B cell (primary cell): ENCODE measurements around the gene B3GALT2. TPM values are rescaled to one million over a fixed set of nuclear protein-coding genes. Genes with fewer than 3 reads are reported as not detected.

Experiments
- ATAC-seq: fragments of 200-7000 bp; cut with Tn5 transposase; one replicate; pipeline ENCODE4 v1.10.0; 2021; ENCODE audit warnings: low read depth, mild to moderate bottlenecking, moderate number of reproducible peaks, moderate library complexity
- CTCF ChIA-PET: fragments of 350-600 bp; sonication (Branson Sonifier 250); formaldehyde crosslinking; loops from one replicate; lab custom pipeline; 2021; ENCODE audit warnings: antibody characterized with exemption, inconsistent platforms; lab: Charles Lee
- POLR2A ChIA-PET: fragments of 350-600 bp; sonication (Branson Sonifier 250); formaldehyde crosslinking; loops from one replicate; lab custom pipeline; 2021; ENCODE audit warnings: antibody characterized with exemption; lab: Charles Lee
- DNase-seq: peaks from one replicate; pipeline ENCODE4 v3.0.0; 2013
- H2AFZ ChIP-seq: 2 replicates; pipeline ENCODE4 v1.6.1; 2012; ENCODE audit warnings: mild to moderate bottlenecking, low read depth, low read length; ENCODE audit not compliant: insufficient read depth, poor library complexity, severe bottlenecking
- H3K27ac ChIP-seq, 2 donors: 1 replicate in 1 of 2; 2 replicates in 1 of 2; pipeline ENCODE4 v1.5.1; 2012 to 2013; ENCODE audit warnings: low read length in 2 of 2, mild to moderate bottlenecking in 2 of 2, moderate library complexity in 1 of 2
- H3K27me3 ChIP-seq, 4 experiments: fragments of 200-600 bp in 1 of 4; sonication (generic) in 1 of 4; replicated peaks in 1 of 4; 1 replicate in 2 of 4; 2 replicates in 2 of 4; pipeline versions ENCODE4 v1.6.1 to v1.7.0; 2013 to 2016; ENCODE audit warnings: low read length in 3 of 4, mild to moderate bottlenecking in 2 of 4, mixed read lengths in 1 of 4, moderate library complexity in 1 of 4; ENCODE audit not compliant: insufficient read depth in 4 of 4, control insufficient read depth in 3 of 4; ENCODE audit errors: control extremely low read depth in 1 of 4
- H3K36me3 ChIP-seq, 2 experiments: replicated peaks in 1 of 2; 1 replicate in 1 of 2; 2 replicates in 1 of 2; pipeline versions ENCODE4 v1.6.1 to v1.7.1; 2013; ENCODE audit warnings: low read length in 1 of 2; ENCODE audit not compliant: insufficient read depth in 2 of 2, control insufficient read depth in 1 of 2; ENCODE audit errors: control extremely low read depth in 1 of 2, extremely low read depth in 1 of 2
- H3K4me1 ChIP-seq, 2 donors: fragments of 200-600 bp in 1 of 2; sonication (generic) in 1 of 2; 1 replicate in 1 of 2; 2 replicates in 1 of 2; pipeline versions ENCODE4 v1.5.1 to v1.6.1; 2013 to 2017; ENCODE audit warnings: low read length in 2 of 2; ENCODE audit not compliant: control insufficient read depth in 2 of 2, insufficient read depth in 2 of 2
- H3K4me2 ChIP-seq: replicated peaks from 2 replicates; pipeline ENCODE3; 2012; ENCODE audit warnings: mild to moderate bottlenecking, low read depth, low read length; ENCODE audit not compliant: poor library complexity, severe bottlenecking
- H3K4me3 ChIP-seq, 5 experiments: fragments of 200-600 bp in 1 of 5; sonication (generic) in 1 of 5; 1 replicate in 3 of 5; 2 replicates in 2 of 5; pipeline versions ENCODE4 v1.5.1 to v1.7.0; 2011 to 2016; ENCODE audit warnings: low read length in 4 of 5, mild to moderate bottlenecking in 4 of 5, low read depth in 2 of 5, control low read depth in 1 of 5, moderate library complexity in 1 of 5; ENCODE audit not compliant: insufficient read depth in 1 of 5; ENCODE audit errors: control extremely low read depth in 1 of 5, extremely low read depth in 1 of 5
- H3K79me2 ChIP-seq: fragments of 200-600 bp; sonication (generic); one replicate; pipeline ENCODE4 v1.6.0; 2016; ENCODE audit warnings: low read length; ENCODE audit not compliant: control insufficient read depth, insufficient read depth
- H3K9ac ChIP-seq: fragments of 200-600 bp; sonication (generic); 2 replicates; pipeline ENCODE4 v1.6.1; 2017; ENCODE audit warnings: mild to moderate bottlenecking, low read length, moderate library complexity
- H3K9me3 ChIP-seq, 3 donors: one replicate each; pipeline versions ENCODE4 v1.6.1 to v1.7.1; 2013; ENCODE audit warnings: low read length in 2 of 3; ENCODE audit not compliant: control insufficient read depth in 2 of 3, insufficient read depth in 1 of 3; ENCODE audit errors: control extremely low read depth in 1 of 3
- H4K20me1 ChIP-seq: 2 replicates; pipeline ENCODE4 v1.6.0; 2012; ENCODE audit warnings: mild to moderate bottlenecking, low read length; ENCODE audit not compliant: insufficient read depth, control insufficient read depth, poor library complexity, severe bottlenecking
- H3K27ac Mint-ChIP-seq: one replicate; pipeline ENCODE4 v1.8.0; 2021; ENCODE audit warnings: mixed read lengths
- H3K27me3 Mint-ChIP-seq: one replicate; pipeline ENCODE4 v1.8.0; 2021; ENCODE audit warnings: mixed read lengths
- H3K4me1 Mint-ChIP-seq: one replicate; pipeline ENCODE4 v1.8.0; 2021; ENCODE audit warnings: mixed read lengths
- H3K4me3 Mint-ChIP-seq: one replicate; pipeline ENCODE4 v1.8.0; 2021; ENCODE audit warnings: mixed read lengths
- H3K9me3 Mint-ChIP-seq: one replicate; pipeline ENCODE4 v1.8.0; 2022; ENCODE audit warnings: mixed read lengths; ENCODE audit not compliant: insufficient read depth
- CTCF ChIP-seq: fragments of 200-600 bp; IDR thresholded peaks from one replicate; pipeline ENCODE4 v1.8.0; 2022; ENCODE audit warnings: antibody characterized with exemption, mild to moderate bottlenecking
- EZH2 ChIP-seq: IDR thresholded peaks from 2 replicates; pipeline ENCODE4 v1.6.1; 2012; ENCODE audit warnings: borderline replicate concordance, low read depth, mild to moderate bottlenecking, moderate library complexity, low read length; ENCODE audit not compliant: insufficient read depth, poor library complexity, severe bottlenecking
- WGBS: methylation state at CpG from one replicate; pipeline ENCODE4 v1.1.5; 2013; ENCODE audit warnings: missing lambda C conversion rate; ENCODE audit not compliant: insufficient coverage; 5-methylcytosine and 5-hydroxymethylcytosine counted together
- intact Hi-C: fragments of 100-400 bp; cut with micrococcal nuclease; formaldehyde crosslinking; loops from one replicate; pipeline ENCODE4 v1.10.0; 2022
- polyA plus RNA-seq: library from polyadenylated mRNA; depleted of rRNA; stranded (reverse); fragments of >200 nt; gene quantifications from 2 replicates; pipeline ENCODE4 v1.2.3, GENCODE V29; 2012
- total RNA-seq, 2 donors: library from RNA; stranded (reverse); fragments of 120-200 nt in 1 of 2; gene quantifications; 1 replicate in 1 of 2; 2 replicates in 1 of 2; pipeline versions ENCODE4 v1.2.3 to v1.2.4, GENCODE V29; 2013 to 2022

B3GALT2 gene
- total and polyA plus RNA-seq, 2 donors (not counting 1 experiment from before 2014, with no cell fraction given), result 0.07 TPM; not detected in 1

DNA sequence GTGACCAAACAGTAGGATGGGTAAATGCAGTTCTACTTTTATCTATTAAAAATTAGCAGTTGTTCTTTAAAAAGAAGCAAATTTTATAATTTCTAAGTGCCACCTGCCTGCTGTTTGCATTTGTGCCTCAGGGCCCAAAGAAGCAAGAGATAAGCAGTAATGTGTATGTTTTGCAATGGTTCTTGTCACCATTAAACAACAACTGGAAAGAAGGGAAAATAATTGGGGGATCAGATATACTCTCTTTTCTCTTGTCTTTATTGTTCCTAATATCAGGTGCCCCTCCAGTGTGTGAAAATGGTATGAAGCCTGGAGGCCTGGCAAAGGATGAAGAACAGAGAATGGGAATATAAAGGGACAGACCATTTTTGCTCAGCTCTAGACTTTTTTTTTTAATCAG, 9.6 kb downstream of the B3GALT2 start:
- ChIA-PET CTCF (interaction anchor here (0.6 to 1.4 kb wide), 2 partner anchors 10 to 48 kb away, joined by 4 read pairs; partner anchors contain the start of gene B3GALT2), POLR2A (no interaction called here)
- Histone ChIP-seq H3K79me2 (peaks cover 5% of the 10 kb centered on the region), H3K4me2 (no peak overlapping the region), H3K4me3 (no peak overlapping the region), H3K36me3 (peaks cover 0 to 2% of the 10 kb centered on the region in 2 experiments), H3K4me1 (no peaks in the 10 kb centered on the region), H3K27ac (no peak overlapping the region), H3K9me3 (no peaks in the 10 kb centered on the region), H3K27me3 (no peaks in the 10 kb centered on the region), H2AFZ (no peak overlapping the region), H4K20me1 (peaks cover 18% of the 10 kb centered on the region), H3K9ac (no peak overlapping the region)
- Mint-ChIP-seq H3K27ac (no peak overlapping the region), H3K4me3 (no peak overlapping the region), H3K4me1 (no peaks in the 10 kb centered on the region), H3K27me3 (no peaks in the 10 kb centered on the region), H3K9me3 (no peaks in the 10 kb centered on the region)
- DNase-seq (no peak), ATAC-seq (no peak)
- TF ChIP-seq CTCF, result no peak
- no peak for TF ChIP-seq EZH2
- intact Hi-C loops, result loop anchor here (5.0 kb wide), 1 partner anchor 36 kb away; no protein-coding TSS in a partner anchor

DNA sequence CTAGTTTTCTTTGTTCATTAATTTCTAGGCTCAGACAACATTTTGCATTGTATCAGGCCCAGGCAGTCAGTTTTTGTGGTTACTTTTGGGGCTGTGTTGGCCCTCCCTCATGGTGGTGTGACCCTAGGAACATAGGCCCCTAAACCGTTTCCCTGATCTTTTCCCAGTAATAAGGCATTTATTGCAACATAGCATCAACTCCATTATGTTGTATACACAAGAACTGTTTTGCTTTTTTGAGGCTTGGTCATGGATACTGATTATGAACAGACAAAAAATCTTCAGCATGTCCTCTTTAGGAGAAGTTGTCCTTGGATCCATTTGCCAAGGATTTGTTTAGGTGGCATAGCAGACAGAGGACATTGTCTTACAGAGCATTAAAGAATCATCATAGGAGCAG, 10.3 kb downstream of the B3GALT2 start:
- WGBS, result no CpG with 5 or more reads among the region's 1 CpG
- Histone ChIP-seq H3K4me1 (no peaks in the 10 kb centered on the region), H3K27ac (no peak overlapping the region), H3K27me3 (no peaks in the 10 kb centered on the region), H2AFZ (no peak overlapping the region), H3K79me2 (peaks cover 12% of the 10 kb centered on the region), H4K20me1 (peaks cover 25% of the 10 kb centered on the region), H3K9ac (no peak overlapping the region), H3K4me3 (no peak overlapping the region), H3K36me3 (peaks cover 0 to 2% of the 10 kb centered on the region in 2 experiments), H3K9me3 (no peaks in the 10 kb centered on the region), H3K4me2 (no peak overlapping the region)
- no peaks in the 10 kb centered on the region for H3K4me1 Mint-ChIP-seq
- H3K27ac Mint-ChIP-seq, result no peak overlapping the region
- DNase-seq (no peak), ATAC-seq (no peak)
- CTCF ChIA-PET, result no interaction called here
- no peaks in the 10 kb centered on the region for H3K9me3 Mint-ChIP-seq
- POLR2A ChIA-PET, result no interaction called here
- TF ChIP-seq EZH2 (no peak), CTCF (no peak)
- H3K4me3 Mint-ChIP-seq, result no peak overlapping the region
- intact Hi-C loops, result loop anchor here (5.0 kb wide), 1 partner anchor 36 kb away; no protein-coding TSS in a partner anchor
- no peaks in the 10 kb centered on the region for H3K27me3 Mint-ChIP-seq
